A673 (cell line): ENCODE measurements around the gene C16orf74.

Experiments
- EZH2 ChIP-seq: fragments of 200-600 bp; sonication (generic); IDR thresholded peaks from 2 replicates; pipeline ENCODE4 v1.6.1; 2017; ENCODE audit warnings: borderline replicate concordance, low read depth, mild to moderate bottlenecking, mixed read lengths, antibody characterized with exemption, low read length; ENCODE audit not compliant: poor library complexity, severe bottlenecking
- TF ChIP-seq, protein P1 (sequence below): fragments of 300-800, 200-600 bp; sonication (generic); conservative IDR thresholded peaks from 2 replicates; pipeline ENCODE4 v1.5.1; 2017; ENCODE audit warnings: low read depth, mild to moderate bottlenecking, antibody characterized with exemption, low read length, moderate library complexity, mixed read lengths

DNA sequence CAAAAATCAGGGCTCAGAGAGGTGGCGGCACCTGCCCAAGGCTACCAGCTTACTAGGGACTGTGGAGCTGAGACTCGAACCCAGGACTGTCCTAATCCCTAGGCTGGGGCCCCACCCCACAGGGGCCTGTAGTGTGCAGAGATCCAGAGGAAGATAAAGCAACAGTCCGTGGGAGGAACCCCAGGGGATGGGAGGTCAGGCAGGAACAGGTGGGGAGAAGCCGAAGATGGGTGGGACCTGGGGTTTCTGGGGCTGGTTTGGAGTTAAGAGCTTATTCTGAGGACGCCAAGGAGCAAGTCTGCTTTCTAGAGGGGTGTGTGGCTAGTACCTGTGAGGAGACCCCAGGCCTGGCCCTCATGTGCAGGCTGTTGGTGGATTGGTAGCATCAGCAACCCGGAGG, 14.9 kb downstream of the C16orf74 start:
- TF ChIP-seq, protein P1, sequence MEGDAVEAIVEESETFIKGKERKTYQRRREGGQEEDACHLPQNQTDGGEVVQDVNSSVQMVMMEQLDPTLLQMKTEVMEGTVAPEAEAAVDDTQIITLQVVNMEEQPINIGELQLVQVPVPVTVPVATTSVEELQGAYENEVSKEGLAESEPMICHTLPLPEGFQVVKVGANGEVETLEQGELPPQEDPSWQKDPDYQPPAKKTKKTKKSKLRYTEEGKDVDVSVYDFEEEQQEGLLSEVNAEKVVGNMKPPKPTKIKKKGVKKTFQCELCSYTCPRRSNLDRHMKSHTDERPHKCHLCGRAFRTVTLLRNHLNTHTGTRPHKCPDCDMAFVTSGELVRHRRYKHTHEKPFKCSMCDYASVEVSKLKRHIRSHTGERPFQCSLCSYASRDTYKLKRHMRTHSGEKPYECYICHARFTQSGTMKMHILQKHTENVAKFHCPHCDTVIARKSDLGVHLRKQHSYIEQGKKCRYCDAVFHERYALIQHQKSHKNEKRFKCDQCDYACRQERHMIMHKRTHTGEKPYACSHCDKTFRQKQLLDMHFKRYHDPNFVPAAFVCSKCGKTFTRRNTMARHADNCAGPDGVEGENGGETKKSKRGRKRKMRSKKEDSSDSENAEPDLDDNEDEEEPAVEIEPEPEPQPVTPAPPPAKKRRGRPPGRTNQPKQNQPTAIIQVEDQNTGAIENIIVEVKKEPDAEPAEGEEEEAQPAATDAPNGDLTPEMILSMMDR = no peak
- TF ChIP-seq EZH2 = no peak
